Occipital lobe (tissue), 2 donors: Measurements from ENCODE around the gene GNE. TPM values are rescaled to one million over a fixed set of nuclear protein-coding genes. Genes with fewer than 3 reads are reported as not detected.
"Not testable (repeated sequence)": the region's sequence is repeated elsewhere in the genome, so short reads cannot be mapped to it uniquely, and the experiment has no call there.

Experiments
- DNase-seq: peaks from one replicate; lab custom pipeline; 2025; lab: John Stamatoyannopoulos, UW
- total RNA-seq: library from RNA; depleted of rRNA; stranded (reverse); fragments of >200 nt; gene quantifications from one replicate; pipeline ENCODE4 v1.2.3, GENCODE V29; 2014

The GNE gene
- total RNA-seq, 1 donor from 2014 or later: 37.9 TPM

DNA sequence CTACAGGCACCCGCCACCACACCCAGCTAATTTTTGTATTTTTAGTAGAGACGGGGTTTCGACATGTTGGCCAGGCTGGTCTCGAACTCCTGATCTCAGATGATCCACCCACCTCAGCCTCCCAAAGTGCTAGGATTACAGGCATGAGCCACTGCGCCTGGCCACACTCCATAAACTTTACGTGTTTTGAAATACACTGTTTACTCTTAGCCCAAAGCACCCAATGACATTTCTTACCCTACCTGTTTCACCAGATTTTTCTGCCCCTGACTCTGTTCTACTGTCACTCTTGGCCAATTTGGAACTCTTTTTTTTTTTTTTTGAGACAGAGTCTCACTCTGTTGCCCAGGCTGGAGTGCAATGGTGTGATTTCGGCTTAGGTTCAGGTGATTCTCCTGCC lies 15.1 kb upstream of the GNE start:
- not testable (repeated sequence) for DNase-seq

DNA sequence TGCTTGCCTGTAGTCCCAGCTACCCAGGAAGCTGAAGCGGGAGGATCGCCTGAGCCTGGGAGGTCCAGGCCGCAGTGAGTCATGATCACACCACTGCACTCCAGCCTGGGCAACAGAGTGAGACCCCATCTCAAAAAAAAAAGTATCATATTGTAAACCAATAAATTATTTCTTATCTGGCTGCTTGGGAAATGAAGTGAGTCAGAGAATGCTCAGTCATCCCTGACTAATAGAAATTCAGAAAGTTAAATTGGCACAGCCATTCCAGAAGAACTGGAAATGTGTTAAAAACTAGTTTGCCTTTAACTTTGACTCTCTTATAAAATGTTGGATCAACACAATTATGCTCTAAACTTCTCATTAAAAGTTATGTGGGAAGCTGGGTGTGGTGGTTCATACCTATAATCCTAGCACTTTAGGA lies 9.8 kb upstream of the GNE start:
- no peak for DNase-seq

DNA sequence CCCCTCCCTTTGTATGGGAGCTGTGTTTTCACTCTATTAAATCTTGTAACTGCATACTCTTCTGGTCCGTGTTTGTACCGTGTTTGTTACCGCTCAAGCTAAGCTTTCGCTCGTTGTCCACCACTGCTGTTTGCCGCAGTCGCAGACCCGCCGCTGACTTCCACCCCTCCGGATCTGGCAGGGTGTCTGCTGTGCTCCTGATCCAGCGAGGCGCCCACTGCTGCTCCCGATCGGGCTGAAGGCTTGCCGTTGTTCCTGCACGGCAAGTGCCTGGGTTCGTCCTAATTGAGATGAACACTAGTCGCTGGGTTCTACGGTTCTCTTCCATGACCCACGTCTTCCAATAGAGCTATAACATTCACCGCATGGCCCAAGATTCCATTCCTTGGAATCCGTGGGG lies 6.6 kb upstream of the GNE start:
- DNase-seq: no peak

DNA sequence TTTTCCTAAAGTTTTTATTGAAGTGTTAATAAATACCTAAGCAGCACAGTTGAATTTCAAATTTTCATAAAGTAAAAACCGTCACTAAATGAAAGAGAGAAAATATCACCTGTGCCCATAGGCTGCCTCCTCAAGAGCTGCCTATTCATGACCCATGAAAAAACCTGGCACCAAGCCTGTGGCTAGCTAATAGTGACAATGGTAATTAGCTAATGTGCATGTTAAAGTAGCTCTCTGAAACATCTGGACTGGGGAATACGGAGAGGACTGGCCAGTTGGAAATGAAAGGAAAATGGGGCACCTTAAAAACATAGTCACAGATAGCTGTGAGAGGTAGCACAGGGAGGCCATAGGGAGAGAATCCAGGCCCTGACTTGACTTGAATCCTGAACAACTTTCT lies 5.4 kb upstream of the GNE start:
- no peak for DNase-seq

DNA sequence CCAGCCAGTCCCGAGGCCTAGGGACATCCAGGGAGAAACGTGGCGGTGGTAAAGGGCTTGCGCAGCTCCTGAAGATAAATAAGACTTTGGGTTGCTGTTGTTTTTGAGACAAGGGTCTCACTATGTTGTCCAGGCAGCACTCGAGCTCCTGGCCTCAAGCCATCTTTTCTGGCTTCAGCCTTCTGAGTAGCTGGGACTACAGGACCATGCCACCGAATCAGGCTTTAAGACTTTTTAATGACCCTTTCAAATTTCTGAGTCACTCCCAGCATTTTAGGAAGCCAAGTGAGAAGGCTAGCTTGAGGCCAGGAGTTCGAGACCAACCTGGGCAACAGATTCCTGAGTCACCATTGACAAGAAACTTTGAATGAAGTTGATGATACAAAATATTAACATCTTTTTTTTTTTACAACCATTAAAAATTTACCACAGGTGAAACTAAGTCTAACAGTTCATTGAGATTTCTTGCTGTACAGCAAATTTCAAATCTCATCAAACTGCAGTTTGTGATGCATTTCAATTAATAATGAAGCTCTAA lies 817 bp upstream of the GNE start:
- no peak for DNase-seq

DNA sequence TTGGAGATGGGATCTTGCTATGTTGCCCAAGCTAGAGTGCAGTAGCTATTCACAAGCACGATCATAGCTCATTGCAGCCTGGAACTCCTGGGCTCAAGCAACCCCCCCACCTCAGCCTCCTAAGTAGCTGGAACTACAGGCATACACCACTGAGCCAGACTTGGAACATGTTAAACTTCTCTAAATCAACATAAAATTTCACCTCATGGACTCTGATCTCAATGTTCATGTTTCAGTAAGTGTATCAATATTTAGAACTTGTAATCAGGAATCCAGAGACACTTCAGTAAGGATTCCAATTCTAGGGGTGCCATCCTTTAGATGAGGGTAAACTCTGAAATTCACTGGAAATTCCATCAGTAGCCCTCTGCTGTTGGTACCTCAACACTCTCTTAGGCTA lies 6.8 kb downstream of the GNE start:
- no peak for DNase-seq

DNA sequence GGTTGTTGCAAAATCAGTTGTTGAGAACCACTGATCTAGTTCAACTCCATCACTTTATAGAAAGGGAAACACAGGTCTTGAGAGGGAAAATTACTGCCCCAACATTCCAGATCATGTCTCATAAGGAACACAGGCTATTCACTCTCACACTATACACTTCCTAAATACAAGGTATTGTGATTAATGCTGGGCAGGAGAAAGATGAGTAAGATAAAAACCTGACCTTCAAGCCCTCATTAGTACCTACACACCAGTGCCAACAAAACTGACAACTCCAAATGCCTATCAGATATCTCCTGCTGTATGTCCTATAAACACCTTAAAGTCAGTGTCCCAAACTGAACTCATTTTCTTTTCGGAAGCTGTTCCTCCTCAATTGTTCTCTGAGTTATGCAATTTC lies 8.2 kb downstream of the GNE start:
- DNase-seq: no peak

DNA sequence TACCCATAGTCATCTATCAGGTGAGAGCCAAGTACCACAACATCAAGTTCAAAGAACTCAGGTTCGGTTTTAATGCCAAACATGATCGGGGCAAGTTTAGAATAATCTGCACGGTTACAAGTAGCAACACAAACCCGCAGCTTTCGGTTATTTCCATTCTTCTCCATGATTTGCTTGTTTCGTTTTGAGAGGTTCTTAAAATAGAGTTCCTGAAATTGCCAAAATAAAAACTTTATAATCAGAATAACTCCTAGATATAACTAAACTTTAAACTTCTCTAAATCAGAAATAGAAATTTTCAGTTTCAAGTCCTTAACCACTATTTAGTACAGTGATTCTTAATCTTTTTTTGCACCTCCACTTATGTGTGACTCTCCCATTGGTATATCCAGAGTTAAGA lies 9.1 kb downstream of the GNE start:
- DNase-seq: no peak

DNA sequence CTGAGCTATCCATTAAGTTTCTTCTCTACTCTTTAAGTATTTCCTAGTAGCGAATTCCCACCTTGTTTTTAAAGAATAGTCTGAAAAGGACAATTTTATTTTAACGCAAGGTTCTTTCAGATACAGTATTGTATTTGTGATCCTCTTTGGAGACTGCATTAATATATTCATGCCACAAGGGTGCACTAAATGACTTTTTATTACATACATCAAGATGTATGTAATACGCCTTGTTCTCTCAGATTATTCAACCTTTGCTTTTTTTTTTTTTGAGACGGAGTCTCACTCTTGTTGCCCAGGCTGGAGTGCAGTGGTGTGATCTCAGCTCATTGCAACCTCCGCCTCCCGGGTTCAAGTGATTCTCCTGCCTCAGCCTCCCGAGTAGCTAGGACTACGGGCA lies 10.2 kb downstream of the GNE start:
- not testable (repeated sequence) for DNase-seq

DNA sequence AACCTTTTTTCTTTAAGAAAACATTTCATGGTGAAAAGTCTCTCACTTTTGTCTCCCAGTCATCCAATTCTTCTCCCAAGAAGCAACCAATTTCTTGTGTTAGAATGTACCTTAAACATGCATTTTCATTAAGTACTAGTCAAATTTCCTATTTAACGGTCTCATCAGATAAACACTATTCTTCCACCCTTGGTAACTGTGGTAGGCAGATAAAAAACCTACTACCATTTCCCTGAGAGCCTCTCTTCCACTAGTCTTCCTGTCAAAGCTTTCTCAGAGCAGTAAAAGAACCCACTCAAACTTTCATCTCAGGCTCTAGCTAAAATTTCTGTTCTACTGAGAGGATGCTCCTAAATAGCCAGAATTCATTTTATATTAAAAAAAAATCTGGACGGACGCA lies 10.9 kb downstream of the GNE start:
- no peak for DNase-seq

DNA sequence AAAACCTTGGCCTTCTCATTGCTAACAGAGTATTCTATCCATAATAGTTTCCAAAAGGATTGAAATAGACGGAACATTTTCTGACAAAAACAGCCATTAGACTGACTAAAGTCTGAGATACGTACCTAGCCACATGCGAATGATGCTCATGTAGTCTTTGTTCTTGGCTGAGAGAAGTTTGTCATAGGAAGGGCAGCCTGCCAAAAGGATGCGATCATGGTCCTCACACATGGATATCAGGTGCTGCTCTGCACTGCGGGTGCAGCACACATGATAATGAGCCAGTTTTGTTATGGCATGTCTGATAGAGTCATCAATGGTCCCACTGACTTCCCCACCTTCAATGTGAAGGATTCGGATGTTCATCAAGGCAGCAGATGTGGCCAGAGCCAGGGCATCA lies 12.3 kb downstream of the GNE start:
- no peak for DNase-seq

DNA sequence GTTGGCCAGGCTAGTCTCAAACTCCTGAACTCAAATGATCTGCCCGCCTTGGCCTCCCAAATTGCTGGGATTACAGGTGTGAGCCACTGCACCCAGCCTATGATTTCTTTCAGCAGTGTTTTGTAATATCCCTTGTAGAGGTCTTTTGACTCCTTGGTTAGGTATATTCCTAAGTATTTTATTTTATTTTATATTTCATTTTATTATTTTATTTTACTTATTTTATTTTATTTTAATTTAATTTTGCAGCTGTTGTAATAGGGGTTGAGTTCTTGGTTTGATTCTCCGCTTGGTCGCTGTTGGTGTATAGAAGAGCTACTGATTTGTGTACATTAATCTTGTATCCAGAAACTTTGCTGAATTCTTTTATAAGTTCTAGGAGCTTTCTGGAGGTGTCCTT lies 18.6 kb downstream of the GNE start:
- DNase-seq: not testable (repeated sequence)

DNA sequence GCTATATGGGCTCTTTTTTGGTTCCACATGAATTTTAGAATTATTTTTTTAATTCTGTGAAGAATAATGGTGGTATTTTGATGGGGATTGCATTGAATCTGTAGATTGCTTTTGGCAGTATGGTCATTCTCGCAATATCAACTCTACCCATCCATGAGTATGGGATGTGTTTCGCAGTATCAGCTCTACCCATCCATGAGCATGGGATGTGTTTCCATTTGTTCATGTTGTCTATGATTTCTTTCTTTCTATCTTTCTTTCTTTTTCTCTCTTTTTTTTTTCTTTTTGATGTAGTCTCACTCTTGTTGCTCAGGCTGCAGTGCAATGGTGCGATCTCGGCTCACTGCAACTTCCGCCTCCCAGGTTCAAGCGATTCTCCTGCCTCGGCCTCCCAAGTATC lies 19.0 kb downstream of the GNE start:
- not testable (repeated sequence) for DNase-seq

DNA sequence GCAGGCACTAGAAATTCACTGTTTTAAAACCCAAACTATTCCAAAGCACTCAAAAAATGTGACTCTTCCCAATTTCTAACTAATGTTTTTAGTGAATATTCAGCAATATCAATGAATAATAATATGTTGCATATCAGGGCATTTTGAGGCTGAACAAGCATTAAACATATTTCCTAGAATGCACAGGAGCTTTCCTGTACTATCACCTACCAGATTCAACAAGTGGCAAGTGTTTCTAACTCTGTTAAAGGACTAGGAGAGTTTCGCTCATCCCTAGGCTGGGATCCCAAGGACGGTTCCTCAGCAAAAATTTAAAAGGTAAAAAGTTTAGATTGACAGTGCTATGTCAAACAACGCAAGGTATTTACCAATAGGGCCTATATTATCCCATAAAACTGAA lies 21.0 kb downstream of the GNE start:
- no peak for DNase-seq

DNA sequence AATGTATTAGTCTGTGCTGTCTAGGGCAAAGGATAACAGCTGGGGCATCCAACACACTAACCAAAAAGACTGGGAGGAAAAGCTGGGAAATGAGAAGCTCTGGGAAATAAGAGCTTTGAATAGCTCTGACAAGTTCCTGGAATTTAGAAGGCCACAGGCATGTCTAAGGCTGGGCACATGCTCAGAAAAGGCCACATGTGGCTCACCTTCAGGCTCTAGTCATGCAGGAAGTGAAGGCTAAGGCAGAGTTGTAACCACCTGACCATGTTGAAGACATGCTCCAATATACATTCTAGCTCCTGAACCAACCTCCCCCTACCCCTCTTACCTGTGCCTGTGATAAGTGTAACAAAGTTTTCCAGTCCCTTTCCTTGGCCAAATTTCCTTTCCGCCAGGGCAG lies 35.8 kb downstream of the GNE start:
- DNase-seq: no peak

DNA sequence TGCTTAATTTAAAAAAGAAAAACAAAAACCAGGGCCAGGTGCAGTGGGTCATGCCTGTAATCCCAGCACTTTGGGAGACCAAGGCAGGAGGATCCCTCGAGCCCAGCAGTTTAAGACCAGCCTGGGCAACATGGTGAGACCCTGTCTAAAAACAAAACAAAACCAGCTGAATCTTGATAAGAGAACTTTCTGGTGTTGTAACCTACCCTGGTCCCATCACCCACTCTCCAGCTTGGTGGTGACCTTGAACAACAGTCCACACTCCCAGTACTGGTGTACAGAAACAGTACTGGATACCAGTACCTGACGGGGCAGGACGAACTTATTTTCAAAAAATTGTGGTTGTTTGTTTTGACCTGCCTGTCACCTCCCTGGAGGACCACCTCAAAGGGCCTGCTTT lies 36.6 kb downstream of the GNE start:
- DNase-seq: no peak

DNA sequence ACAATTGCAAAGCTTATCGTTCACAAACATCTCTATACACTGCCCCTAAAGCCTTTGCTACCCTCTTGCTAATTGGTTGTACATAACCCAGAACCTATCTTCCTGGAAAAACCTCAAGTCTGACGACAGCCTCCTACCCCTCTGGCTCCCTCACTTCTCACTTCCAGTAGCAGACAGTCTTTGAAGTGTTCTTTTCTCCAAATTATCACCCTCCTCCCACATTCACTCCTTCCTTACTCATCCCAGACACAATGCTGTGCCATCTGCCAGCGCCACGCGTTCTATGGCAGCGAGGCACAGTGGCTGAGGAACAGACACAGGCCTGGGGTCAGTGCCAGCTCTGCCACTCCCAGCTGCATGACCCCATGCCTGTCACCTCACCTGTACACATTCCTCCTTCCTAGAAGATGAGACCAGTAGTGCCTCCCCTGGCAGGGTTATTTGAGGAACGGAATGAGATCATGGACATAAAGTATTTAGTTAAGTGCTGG lies 39.8 kb downstream of the GNE start:
- peak; percentile 63 for DNase-seq

DNA sequence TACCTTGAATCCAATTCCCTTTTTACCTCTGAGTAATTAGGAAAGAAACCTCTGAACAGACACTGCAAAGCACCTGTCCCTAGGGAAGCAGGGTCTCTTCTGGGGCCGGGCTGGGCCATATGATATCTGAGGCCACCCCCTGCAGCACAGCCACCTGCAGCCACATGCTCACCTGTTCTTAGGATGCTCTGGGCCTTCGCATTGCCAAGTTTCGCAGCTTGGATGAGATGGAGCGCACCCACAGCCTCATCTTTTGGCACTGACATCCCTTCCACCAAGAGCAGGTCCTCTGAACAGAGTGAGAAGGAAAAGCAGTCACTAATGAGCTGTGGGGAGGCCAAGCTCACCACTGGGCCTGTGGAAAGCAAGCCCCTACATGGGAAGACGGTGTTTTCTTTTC lies 40.2 kb downstream of the GNE start:
- no peak for DNase-seq

DNA sequence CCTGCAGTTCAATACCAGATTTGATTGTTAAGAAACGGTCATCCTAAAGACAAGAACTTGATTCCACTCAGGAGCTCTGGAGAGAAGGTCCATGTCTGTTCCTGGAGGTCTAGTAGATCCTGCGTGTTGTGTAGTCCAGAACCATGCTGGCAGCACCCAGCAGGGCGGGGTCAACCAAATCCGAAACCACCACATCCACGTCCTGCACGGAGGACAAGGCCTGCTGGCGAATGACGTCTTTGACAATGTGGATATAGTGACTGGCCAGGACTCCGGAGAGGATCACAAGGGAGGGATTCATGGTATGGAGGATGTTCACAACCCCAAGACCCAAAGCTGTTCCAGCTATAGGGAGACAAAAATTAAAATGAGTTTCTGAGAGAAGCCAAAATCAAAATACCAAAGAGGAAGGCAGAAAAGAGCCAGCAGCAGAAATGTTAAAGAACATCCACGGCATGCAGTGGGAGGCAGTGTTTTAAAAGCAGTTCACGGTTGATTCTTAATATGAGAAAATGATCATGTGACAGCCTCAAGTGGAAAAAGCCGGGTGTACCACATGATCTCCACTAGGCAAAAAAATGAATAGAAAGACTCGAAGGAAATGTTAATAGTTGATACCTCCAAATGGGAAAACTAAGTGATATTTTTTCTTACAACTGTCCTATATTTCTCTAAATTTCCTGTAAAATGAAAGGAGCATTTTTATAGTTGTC lies 40.8 kb downstream of the GNE start:
- DNase-seq: no peak

DNA sequence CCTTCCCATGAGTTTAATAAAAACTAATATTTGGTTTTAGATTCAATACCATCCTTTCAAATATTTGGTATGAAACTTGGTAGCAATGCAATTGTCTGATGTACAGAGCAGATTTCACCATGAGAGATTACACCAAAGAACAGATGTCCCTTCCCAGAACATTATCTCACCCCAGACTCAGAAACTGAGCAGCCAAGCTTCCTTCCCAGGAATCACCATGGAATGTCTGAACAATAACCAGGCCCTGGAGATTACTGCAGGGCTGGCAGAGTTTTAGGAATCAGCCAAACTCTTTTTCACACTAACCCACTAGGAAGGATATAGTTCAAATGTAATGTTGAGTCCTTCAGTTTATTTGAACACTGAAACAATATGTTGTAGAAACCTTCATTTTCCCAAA lies 43.7 kb downstream of the GNE start:
- no peak for DNase-seq

DNA sequence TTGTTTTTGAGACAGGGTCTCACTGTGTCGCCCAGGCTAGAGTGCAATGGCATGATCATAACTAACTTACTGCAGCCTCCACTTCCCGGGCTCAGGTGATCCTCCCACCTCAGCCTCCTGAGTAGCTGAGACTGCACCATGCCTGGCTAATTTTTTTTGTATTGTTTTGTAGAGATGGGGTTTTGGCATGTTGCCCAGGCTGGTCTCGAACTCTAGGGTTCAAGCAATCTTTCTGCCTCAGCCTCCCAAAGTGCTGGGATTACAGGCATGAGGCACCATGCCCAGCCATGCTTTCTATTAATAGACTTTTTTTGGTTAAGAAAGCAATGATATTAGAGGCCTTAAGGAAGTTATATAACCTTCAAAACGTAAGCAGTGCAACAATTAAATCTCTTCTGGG lies 44.3 kb downstream of the GNE start:
- DNase-seq: no peak

DNA sequence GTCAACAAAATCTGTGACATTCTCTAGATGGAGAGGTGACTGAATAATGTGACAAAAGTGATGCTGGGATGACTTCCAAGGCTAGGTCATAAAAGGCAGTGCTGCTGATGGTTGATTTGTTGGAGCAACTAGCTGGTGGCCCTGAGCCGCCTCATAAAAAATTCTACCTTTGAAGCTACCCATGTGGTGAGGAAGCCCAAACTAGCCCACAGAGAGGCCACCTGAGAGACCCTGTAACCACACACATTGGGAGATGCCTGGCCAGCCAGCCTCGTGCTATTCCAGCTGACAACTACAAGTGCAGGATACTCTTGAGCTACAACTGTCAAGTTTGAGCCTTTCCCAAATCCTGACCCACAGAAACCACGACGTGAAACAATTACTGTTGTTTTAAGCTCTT lies 44.9 kb downstream of the GNE start:
- no peak for DNase-seq

DNA sequence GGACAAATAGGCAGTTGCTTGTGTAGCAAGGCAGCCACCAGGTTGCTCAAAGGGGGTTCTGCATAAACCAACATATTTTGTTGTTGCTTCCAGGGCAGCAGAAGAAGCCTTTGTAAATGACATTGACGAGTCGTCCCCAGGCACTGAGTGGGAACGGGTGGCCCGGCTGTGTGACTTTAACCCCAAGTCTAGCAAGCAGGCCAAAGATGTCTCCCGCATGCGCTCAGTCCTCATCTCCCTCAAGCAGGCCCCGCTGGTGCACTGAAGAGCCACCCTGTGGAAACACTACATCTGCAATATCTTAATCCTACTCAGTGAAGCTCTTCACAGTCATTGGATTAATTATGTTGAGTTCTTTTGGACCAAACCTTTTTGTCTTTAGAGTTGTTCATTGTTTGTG lies 46.7 kb downstream of the GNE start:
- no peak for DNase-seq

DNA sequence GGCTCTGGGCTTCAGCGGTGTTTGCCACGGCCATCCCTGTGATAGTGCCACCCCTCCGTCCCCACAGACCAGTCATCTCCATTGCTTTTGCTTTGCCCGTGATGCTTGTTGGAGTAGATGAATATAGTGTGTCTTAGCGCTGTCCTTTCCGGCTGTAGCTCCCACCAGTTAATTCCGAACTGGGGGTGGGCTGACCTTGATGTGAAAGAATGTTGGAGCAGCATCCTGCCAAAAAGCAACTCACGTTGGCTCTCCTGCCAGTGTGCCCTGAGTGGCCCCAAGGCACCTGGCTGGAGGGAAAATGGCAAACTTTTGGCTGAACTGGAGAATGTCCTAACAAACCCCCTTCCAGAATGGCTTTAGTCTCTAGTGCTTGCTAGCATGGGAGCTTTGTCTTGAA lies 47.5 kb downstream of the GNE start:
- no peak for DNase-seq
